SIG-M5 (cell line): ENCODE data around the gene POLG.
"Not testable (repeated sequence)": the region's sequence is repeated elsewhere in the genome, so short reads cannot be mapped to it uniquely, and the experiment has no call there.

ENCODE experiments used
- DNase-seq: peaks from one replicate; lab custom pipeline; 2025; lab: John Stamatoyannopoulos, UW

Gene POLG

GRCh38 chr15:89278307-89278706 lies 56.3 kb downstream of the POLG start:
- no peak for DNase-seq

GRCh38 chr15:89277281-89277680 lies 57.3 kb downstream of the POLG start:
- not testable (repeated sequence) for DNase-seq
